GM12878 (cell line): ENCODE data around the gene CCDC88C. TPM values are rescaled to one million over a fixed set of nuclear protein-coding genes. Genes with fewer than 3 reads are reported as not detected.

Source experiments
- CBFB ChIP-seq: IDR thresholded peaks from 2 replicates; pipeline ENCODE4 v1.6.1; 2016; ENCODE audit warnings: antibody characterized with exemption, low read depth
- CBX5 ChIP-seq: sonication (generic); IDR thresholded peaks from 2 replicates; pipeline ENCODE4 v1.6.1; 2016; ENCODE audit warnings: low read depth, moderate library complexity, mild to moderate bottlenecking, inconsistent platforms
- CEBPZ ChIP-seq: fragments of 150-350 bp; IDR thresholded peaks from 2 replicates; pipeline ENCODE4 v1.6.1; 2016; ENCODE audit warnings: low read depth, low read length
- GATAD2B ChIP-seq: fragments of 450-650 bp; conservative IDR thresholded peaks from 2 replicates; pipeline ENCODE4 v1.6.1; 2017; ENCODE audit warnings: low read depth, mild to moderate bottlenecking, moderate library complexity
- NBN ChIP-seq: fragments of 450-650 bp; IDR thresholded peaks from 2 replicates; pipeline ENCODE4 v1.6.1; 2016
- NFIC ChIP-seq: IDR thresholded peaks from 2 replicates; pipeline ENCODE4 v1.6.1; 2012; ENCODE audit warnings: low read depth, mild to moderate bottlenecking, inconsistent platforms, low read length, moderate library complexity
- NFXL1 ChIP-seq: fragments of 450-650 bp; IDR thresholded peaks from 2 replicates; pipeline ENCODE4 v1.6.1; 2017; ENCODE audit warnings: antibody characterized with exemption, mild to moderate bottlenecking, borderline replicate concordance
- NKRF ChIP-seq: fragments of 450-650 bp; conservative IDR thresholded peaks from 2 replicates; pipeline ENCODE4 v1.6.1; 2017; ENCODE audit warnings: mild to moderate bottlenecking, moderate library complexity
- PRDM15 ChIP-seq: fragments of 450-650 bp; formaldehyde crosslinking; IDR thresholded peaks from 2 replicates; pipeline ENCODE4 v1.4.0; 2020; ENCODE audit warnings: mild to moderate bottlenecking, moderate library complexity
- SREBF2 ChIP-seq: IDR thresholded peaks from 2 replicates; pipeline ENCODE4 v1.6.1; 2012; ENCODE audit warnings: mild to moderate bottlenecking, low read length
- STAT3 ChIP-seq: IDR thresholded peaks from 2 replicates; pipeline ENCODE4 v1.6.1; 2011; ENCODE audit warnings: low read depth, low read length, improper control_type of control experiment
- TCF7 ChIP-seq: IDR thresholded peaks from 2 replicates; pipeline ENCODE4 v1.6.1; 2014; ENCODE audit warnings: antibody characterized with exemption, borderline replicate concordance
- YY1 ChIP-seq: IDR thresholded peaks from 2 replicates; pipeline ENCODE4 v1.6.1; 2011; ENCODE audit warnings: low read depth, mild to moderate bottlenecking, low read length
- polyA plus RNA-seq, 11 experiments: library from polyadenylated mRNA; depleted of rRNA in 4 of 11; unstranded in 6 of 11; stranded (reverse) in 5 of 11; fragments of >200 nt; fragmentation: Nextera tagmentation in 4 of 11; fragmentation: Illumina TruSeq in 1 of 11; extraction: Ambion mirVana in 4 of 11; extraction: Trizol in 1 of 11; gene quantifications; 1 replicate in 1 of 11; 2 replicates in 10 of 11; pipeline versions ENCODE4 v1.2.1 to v1.2.3, GENCODE V29; 2011 to 2016; ENCODE audit warnings: inconsistent platforms in 2 of 11, missing spikeins in 2 of 11, low read depth in 1 of 11
- total RNA-seq, 4 experiments: library from RNA; depleted of rRNA in 3 of 4; stranded (reverse); fragments of >200 nt in 3 of 4; fragmentation: Illumina TruSeq in 1 of 4; extraction: Trizol in 1 of 4; gene quantifications; 2 replicates each; pipeline versions ENCODE4 v1.2.1 to v1.2.3, GENCODE V29; 2013 to 2021
- TF ChIP-seq, protein P1 (sequence below): IDR thresholded peaks from 2 replicates; pipeline ENCODE4 v1.6.1; 2011; ENCODE audit warnings: borderline replicate concordance, low read depth, mild to moderate bottlenecking, moderate library complexity, low read length; ENCODE audit not compliant: insufficient read depth, poor library complexity, severe bottlenecking
- TF ChIP-seq, protein P2 (sequence below): fragments of 450-650 bp; IDR thresholded peaks from 2 replicates; pipeline ENCODE4 v1.6.1; 2017; ENCODE audit warnings: mild to moderate bottlenecking, moderate library complexity

The CCDC88C gene
- total and polyA plus RNA-seq, 10 of the 15 experiments (the other 5 are each of a cell fraction or from before 2014, with no cell fraction given): 4.0 to 79.6 (median 36.6) TPM

DNA sequence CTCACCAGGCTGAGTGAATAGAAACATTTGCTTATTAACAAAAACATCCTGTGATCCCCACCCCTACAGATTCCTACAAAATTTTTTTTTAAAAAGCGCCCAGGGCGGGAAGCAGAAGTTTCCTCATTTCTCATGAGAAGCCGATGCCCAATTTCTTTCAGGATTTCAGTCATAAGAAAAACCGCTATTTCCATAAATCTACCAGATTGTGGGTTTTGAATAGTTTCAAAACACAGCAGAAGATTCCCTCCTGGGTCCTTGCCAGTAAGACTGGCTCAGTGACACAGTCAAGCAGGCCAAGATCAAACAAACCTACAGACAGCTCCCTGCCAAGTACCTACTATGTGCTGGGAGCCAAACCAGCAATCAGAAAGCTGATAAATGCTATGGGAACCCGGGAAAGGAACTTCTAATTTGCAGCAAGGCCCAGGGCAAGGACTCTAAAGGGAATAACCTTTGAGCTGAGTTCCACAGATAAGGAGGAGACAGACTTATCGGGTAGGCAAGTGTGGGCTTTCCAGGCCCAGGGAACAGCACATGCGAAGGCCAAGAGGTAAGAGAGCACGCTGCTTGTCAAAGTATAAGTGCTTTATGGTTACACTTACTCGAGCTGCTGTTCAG is 68.7 kb downstream of the CCDC88C start (continued):
- TF ChIP-seq PRDM15: no peak
- TF ChIP-seq NFIC: peak; percentile 73
- TF ChIP-seq CBFB: 0 out of 2 replicates have a peak, but pooled peaks have one; percentile 15
- no peak for TF ChIP-seq YY1
- TF ChIP-seq, protein P1, sequence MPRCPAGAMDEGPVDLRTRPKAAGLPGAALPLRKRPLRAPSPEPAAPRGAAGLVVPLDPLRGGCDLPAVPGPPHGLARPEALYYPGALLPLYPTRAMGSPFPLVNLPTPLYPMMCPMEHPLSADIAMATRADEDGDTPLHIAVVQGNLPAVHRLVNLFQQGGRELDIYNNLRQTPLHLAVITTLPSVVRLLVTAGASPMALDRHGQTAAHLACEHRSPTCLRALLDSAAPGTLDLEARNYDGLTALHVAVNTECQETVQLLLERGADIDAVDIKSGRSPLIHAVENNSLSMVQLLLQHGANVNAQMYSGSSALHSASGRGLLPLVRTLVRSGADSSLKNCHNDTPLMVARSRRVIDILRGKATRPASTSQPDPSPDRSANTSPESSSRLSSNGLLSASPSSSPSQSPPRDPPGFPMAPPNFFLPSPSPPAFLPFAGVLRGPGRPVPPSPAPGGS: peak; percentile 24
- TF ChIP-seq, protein P2, sequence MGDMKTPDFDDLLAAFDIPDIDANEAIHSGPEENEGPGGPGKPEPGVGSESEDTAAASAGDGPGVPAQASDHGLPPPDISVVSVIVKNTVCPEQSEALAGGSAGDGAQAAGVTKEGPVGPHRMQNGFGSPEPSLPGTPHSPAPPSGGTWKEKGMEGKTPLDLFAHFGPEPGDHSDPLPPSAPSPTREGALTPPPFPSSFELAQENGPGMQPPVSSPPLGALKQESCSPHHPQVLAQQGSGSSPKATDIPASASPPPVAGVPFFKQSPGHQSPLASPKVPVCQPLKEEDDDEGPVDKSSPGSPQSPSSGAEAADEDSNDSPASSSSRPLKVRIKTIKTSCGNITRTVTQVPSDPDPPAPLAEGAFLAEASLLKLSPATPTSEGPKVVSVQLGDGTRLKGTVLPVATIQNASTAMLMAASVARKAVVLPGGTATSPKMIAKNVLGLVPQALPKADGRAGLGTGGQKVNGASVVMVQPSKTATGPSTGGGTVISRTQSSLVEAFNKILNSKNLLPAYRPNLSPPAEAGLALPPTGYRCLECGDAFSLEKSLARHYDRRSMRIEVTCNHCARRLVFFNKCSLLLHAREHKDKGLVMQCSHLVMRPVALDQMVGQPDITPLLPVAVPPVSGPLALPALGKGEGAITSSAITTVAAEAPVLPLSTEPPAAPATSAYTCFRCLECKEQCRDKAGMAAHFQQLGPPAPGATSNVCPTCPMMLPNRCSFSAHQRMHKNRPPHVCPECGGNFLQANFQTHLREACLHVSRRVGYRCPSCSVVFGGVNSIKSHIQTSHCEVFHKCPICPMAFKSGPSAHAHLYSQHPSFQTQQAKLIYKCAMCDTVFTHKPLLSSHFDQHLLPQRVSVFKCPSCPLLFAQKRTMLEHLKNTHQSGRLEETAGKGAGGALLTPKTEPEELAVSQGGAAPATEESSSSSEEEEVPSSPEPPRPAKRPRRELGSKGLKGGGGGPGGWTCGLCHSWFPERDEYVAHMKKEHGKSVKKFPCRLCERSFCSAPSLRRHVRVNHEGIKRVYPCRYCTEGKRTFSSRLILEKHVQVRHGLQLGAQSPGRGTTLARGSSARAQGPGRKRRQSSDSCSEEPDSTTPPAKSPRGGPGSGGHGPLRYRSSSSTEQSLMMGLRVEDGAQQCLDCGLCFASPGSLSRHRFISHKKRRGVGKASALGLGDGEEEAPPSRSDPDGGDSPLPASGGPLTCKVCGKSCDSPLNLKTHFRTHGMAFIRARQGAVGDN: no peak; the same call in 1 of the 2 replicates
- no peak for TF ChIP-seq STAT3
- TF ChIP-seq CEBPZ: no peak
- no peak for TF ChIP-seq CBX5
- no peak for TF ChIP-seq SREBF2
- peak; percentile 73 for TF ChIP-seq NBN
- TF ChIP-seq NFXL1: no peak
- TF ChIP-seq TCF7: no peak
- TF ChIP-seq NKRF: no peak; the same call in 1 of the 2 replicates
- TF ChIP-seq GATAD2B: no peak
